Activated CD8-positive, alpha-beta memory T cell treated with anti-CD3 and anti-CD28 coated beads for 1 hour (primary cell): Measurements from ENCODE around the gene NUFIP1.
"Not testable (repeated sequence)": the region's sequence is repeated elsewhere in the genome, so short reads cannot be mapped to it uniquely, and the experiment has no call there.

Source experiments
- DNase-seq, 2 donors: peaks; one replicate each; pipeline ENCODE4 v3.0.0-alpha.2; 2020; ENCODE audit warnings: low read depth in 1 of 2; ENCODE audit errors: extremely low read depth in 1 of 2

The NUFIP1 gene

DNA sequence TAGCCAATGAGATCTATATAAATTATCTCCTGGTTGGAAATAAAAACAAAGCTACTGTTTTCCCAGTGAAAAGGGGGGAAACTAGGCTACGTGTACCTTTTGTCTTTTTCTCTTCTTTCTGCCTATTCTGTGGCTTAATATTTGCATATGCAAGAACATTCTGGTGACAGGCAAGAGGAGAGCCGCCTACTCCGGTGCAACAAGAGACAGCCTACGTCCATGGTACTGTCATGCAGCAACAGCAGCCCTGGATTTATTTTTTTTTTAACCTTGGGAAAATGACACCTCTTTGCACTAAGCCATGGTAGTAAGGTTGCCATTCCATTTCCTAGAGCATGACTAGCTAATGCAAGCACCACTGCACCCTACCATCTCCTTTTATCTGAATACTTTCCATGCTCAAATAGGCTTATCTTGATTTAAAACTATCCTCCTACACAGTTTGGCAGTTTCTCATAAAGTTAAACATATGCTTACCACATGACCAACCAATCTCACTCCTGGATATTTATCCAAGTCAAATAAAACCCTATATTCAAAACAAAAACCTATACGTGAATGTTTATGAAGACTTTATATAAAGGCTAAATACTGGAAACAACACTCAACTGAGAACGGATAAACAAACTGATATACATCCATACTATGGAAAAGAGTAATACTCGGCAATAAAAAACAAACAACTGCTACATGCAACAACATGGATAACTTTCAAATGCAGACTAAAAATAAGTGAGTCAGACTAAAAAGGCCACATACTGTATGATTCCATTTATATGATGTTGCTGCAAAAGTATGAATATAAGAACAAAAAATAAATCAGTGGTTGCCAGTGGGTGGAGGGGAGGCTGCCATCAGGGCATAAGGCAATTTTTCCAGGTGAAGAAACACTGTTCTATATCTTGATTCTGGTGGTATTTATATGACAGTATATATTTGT lies 17.3 kb downstream of the NUFIP1 start:
- no peak for DNase-seq

DNA sequence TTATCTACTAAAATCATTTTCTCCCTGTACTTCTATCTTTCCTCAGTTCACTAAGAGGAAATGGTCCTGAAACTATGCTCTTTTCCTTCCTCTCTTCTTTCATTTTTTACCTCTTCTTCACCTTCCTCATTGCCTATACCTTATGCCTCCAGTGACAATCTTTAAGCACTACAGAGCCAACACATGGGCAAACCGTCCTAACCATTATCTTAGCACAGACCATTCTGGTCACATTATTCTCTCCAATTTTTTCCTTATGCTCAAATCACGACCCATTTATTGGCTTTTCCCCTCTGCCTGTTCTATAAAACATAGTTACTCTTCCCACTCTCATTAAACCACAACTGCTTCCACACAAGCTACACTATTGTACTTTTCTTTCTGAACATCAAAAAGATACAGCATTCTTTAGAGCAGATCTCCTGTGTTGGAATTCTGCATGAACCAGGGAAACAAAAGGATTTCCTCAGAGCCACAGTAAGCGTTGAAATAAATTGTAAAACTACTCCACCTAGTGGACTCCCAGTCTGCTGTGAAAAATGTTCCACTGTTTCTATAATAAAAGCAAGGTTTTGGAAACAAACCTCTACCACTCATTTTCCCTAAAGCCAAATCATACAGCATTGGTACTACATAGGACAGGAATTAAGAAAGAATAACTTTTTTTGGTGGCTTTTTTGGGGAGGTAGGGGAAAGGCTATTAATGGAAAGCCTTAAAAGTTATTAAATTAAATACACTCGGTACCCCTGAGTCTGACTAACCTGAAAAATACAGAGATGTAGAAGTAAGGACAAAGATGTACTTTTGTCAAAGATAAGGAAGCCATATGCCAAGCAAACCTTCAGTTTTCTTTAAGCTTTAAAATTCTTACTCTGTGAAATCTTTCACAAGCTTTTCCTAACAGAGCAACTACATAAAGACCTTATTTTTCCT lies 19.5 kb downstream of the NUFIP1 start:
- no peak for DNase-seq

DNA sequence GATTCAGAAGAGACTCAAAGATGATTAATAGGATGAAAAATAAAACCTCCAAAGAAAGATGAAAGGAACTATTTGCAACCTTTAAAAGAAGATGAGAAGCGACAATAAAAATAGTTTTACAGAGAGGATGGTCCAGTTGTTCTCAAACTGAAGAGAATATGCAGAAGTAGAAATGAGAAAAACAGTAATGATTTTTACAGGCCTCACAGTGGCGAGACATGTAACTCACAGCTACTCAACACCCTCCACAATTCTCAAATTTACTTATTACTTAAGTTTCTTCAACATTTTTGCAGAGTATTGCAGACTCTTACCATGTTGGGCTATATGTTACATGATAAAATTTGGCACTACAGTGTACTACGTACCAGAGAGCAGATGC lies 20.8 kb downstream of the NUFIP1 start:
- DNase-seq = no peak

DNA sequence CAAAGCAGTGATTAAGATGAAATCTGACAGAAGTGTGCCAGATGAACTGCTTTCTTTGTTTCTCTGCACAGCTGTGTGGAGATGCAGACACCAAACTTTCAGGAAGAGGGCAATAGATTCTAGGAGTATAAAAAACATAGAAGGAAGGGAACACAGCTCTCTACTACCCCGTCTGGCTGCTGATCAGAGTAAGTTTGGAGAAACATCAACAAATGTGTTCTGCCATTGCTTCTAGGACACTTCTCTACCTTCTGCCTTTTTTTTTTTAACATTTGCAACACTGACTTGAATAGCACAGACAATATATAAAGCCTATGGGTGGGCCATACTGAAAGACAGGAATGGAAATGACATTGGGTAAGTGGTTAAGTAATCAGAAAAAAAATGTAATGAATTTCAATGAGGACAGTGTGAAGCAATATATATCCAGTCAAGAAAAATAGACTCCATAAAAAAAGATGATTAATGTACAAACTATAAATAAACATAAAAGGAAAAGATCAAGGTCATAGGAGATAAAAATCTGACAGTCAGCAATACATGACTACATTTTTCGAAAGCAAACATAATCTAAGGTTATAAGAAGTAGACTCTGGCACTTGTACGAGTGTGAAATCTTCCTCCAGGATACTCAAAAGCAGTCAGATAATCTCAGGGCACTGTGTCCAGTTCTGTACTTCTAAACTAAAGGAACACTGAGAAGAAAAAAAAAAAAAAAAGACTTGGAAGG lies 21.4 kb downstream of the NUFIP1 start:
- DNase-seq = no peak

DNA sequence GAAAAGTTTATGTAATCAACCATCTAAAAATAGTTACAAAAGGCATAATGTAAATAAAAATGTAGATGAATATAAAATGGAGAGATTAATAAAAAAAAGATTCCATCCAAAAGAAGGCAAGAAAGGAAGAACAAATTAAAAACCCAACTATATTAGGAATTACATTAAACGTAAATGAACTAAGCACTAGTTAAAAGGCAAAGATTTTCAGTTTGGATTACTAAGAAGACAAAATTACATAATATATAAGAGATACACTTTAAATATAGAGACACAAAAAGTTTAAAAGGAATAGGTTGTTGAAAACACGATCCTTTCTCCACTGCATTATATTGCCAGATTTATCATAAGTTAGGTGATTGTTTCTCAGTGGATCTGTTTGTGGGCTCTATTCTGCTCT lies 27.3 kb downstream of the NUFIP1 start:
- no peak for DNase-seq

DNA sequence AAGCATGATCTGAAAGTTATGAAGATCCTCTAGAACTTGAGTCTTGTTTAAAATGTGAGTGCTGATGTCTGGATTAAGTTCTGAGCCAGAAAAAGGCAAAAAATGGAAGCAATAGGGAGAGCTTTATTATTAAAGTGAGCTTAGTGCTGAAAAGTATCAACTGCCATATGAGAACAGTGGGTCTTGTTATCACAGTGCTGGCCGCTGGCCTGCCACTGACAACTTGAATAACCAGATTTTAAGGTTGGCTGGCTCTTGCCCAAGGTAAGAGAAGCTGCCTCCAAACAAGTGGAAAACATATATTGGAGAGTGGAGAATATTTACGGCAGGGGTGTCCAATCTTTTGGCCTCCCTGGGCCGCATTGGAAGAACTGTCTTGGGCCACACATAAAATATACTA lies 33.9 kb downstream of the NUFIP1 start:
- DNase-seq = no peak

DNA sequence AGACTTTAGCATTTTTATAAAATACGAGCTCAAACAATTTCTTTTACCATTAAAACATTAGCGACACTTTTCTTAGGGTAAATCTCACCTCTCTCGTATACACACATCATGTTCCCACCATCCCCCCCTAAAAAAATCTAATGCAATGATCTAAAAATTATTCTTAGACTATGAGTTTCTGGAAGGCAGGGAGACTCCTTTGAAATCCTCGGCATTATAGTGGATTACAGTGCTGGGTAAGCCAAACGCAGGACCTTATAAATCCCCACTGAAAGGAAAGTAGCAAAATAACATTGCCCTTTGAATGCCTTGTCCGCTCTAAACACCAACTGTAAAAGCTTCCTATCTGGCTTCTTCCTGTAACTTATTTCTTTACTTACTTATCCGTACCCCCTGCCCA lies 35.0 kb downstream of the NUFIP1 start:
- no peak for DNase-seq

DNA sequence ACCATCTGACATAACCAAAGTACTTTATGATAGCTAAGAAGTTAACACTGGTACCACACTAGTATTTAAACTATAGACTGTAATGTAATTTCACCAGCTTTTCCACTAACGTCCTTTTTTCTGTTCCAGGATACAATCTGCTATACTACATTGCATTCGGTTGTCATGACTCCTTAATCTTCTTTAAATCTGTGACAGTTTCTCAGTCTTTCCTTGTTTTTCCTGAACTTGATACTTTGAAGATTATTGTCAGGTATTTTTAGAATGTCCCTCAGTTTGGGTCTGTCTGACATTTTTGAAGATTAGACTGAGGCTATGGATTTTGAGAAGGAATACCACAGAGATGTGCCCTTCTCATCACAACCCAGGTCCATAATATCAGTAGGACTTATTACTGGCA lies 36.6 kb downstream of the NUFIP1 start:
- no peak for DNase-seq

DNA sequence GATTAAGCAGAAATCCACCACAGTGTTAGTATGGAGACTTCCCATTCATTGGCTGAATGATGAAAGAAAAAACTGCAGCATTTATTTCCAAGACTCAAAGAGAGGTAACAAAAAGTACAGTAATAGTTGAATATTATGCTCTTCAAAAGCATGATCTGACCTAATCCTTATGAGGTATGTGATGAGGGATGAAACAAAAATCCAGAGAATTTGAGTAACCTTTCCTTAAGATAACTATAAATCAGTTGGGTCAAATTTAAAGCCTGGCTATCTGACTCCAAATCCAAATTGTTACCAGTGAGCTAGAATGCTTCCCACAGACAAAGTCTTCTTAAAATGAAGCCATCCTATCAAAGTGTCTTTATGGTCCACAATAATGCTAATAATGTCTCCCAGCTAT lies 38.1 kb downstream of the NUFIP1 start:
- DNase-seq = no peak

DNA sequence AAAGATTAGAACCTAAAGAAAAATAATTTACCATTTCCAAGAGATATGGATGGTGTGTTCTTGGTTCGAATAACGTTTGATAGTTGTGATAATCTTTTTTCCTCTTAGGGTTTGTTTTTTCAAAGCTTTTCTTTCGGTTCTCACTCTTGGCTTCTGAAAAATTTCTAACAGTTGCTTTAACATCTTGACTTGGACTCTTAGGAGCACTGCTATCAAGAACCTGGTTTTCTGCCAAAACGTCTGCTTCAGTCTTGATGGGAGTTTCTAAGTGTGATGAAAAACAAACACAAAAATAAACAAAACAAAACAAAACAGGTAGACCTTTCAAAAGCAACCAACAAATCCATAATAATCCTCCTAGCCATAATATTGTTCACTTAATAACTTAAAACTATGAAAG lies 45.9 kb downstream of the NUFIP1 start:
- DNase-seq = not testable (repeated sequence)

DNA sequence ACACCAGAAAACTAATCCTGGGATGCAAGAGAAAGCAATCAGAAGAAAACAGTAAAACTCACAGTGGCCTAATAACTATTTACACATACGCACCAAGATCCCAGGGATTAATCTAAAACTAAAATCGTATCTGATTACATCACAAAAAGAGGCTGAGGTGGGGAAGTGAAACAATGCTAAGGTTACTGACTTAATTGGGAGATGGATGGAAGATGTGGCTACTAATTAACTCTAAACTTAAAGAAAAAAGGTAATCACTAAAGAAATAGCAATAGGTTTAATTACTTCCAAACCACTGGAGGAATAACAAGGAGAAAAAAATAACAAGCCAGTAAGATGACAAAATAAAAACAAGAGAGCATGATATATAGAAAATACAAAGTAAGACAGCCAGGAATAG lies 50.4 kb downstream of the NUFIP1 start:
- no peak for DNase-seq

DNA sequence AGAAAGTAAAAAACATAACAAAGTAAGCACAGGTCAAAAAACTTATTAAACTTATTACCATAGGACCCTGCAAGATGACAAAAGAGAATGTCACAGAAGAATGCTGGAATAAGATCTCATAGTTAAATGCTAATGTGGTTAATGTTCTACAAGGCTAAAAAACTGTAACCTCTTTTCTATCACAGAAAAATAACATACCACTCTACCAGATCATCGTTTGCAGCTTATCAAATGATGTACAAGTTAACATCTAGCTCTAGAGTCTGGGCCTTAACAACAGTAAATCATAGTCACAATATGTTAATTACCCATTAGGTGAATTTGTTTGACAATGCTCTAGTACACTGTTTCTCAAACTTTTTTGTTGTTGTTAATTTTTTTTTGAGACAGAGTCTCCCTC lies 53.0 kb downstream of the NUFIP1 start:
- DNase-seq = no peak

DNA sequence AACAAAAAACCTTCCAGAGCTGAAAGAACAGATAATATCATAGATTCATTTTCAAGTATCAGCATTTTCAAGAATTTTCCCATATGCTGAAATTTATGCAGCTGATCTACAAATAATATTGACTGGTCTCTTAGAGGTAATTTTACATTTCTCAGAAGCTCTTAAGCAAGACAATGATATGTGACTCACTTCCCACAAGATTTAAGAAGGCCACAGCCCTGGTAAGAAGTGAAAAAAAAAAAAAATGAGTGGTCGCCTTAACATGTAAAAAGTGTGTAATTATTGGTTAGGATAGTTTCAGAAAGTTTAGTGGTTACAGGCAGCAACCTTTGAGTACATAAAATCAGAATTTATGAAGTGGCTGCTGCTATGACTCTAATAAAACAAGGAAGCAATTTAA lies 54.5 kb downstream of the NUFIP1 start:
- no peak for DNase-seq

DNA sequence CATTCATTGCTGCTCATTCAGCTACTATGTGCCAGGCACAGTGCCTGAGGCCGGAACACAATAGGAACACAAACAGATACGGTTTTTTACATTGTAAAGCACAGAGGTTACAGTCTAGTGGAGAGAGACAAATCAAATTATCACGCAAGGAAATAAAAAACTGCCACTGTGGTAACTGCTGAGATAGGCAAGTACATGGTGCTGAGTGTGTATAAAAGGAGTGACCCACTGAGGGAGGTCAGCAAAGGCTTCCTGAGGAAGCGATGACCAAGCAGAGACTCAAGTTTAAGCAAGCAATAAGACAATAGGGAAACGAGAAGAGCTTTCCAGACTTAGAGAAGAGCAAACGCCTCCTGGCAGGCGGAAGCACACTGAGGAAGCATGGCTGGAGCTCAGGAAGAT lies 56.4 kb downstream of the NUFIP1 start:
- no peak for DNase-seq

DNA sequence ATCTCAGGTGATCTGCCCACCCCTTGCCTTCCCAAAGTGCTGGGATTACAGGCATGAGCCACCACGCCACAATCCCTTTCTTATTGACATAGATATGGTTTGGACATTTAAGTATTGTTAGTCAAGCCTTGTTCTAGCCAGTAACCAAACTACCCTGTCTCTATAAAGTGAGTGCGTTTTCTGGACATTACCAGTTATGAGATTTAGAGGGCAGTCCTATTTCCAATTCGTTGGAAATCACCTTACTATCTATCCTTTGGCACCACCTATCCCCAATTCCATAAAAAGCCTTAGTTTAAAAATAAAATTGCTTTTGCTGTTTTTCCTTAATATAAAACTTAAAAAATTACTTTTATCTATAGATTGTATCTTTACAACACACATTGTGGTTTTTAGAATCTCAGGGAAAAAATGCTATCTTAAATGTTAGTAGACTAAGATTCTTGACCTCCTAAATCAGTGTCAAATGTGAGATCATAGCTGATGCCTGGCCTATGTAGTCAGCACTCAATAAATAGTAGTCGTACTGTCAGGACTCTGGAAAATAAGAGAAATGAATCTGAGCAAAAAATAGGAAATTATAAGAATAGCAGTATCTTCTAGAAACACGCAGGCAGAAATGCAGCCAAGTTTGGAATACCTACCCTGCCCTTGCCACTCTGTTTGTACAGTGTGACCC lies 57.0 kb downstream of the NUFIP1 start:
- no peak for DNase-seq

DNA sequence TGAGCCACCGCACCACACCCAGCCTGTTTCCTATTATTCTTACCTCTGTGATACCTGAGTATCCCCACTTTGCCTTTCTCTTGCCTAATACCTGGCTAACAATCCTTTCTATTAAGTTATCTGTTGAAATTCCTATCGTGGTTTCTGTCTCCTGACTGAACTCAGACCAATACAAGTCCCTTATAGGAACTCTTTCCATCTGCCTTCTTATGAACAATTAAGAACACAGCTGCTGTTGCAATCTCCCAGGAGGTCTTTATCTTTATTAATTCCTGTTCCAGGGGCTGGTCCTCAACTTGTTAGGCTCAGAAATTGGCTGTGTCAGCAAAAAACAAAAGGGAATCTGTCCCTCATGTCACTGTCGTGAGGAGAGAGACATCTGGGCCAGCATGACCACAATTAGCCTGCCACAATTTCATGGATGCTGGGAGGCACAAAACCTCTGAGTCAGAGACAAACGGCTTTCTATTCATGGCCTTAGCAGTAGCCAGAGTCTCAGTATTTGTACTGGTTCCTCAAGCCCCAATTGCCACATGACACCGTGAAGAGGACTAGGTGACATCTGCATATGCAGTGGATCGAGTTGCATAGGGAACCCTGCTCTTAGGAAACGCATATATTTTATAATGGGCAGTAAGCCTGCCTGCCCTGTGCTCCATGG lies 58.2 kb downstream of the NUFIP1 start:
- DNase-seq = no peak

DNA sequence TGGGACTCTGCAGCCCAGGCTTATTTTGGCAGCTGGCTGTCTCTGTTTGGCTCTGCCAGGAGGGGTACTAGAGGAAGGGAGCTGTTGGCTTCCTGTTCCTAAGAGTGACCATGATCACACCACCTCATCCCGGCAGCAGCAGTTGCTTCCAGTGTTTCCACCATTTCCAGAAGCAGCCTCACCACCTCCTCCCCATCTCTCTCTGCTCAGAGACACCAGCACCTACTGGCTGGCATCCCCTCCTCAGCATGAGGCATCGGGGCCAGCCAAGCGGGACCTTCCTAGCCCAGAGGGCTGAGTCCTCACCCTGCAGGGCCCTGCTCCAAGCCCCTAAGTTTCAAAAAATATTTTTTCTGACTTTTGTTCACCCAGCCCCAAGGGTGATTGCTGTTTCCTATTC lies 59.0 kb downstream of the NUFIP1 start:
- no peak for DNase-seq

DNA sequence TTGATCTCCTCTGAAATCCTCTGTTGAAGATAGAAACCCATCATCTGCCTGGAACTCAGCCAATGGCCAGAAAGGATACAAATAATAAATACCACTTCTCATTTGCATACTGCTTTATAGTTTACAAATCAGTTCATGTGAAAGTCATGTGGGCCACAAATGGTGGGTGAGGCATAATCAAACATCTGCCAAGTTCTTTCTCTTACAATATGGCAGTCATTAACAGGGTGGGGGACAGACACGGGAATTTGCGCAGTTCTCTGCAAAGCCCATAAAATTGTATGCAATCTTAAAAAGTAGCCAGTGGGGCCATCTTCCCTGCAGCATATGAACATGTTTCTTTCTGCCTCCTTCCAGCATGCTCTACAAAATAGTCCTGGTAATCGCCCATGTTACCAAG lies 59.6 kb downstream of the NUFIP1 start:
- DNase-seq = no peak

DNA sequence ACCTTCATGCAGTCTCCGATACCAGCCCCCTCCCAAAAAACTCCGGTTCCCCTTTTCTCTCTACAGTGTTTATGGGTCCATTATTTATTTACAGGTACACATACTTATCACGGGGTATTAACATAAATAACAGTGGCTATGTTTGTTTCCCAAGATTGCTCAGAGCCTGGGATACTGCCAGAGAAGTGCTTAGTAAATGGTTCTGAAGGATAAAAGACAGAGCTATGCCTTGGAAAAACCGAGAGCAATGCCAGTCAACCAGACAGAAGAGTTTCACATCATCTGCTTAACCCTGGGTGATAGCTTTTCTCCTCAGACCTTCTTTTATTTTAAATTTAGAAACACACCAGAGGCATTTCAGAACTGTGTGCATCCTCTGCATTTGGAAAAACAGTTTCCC lies 61.3 kb downstream of the NUFIP1 start:
- no peak for DNase-seq
